GM12874 (cell line): Measurements from ENCODE around the gene TMEM253.

Experiments used
- CTCF ChIP-seq: IDR thresholded peaks from 2 replicates; pipeline ENCODE4 v1.5.1; 2011; ENCODE audit warnings: low read depth, mild to moderate bottlenecking, control low read depth, low read length, moderate library complexity; ENCODE audit not compliant: insufficient read depth

TMEM253 gene

GRCh38 chr14:21098076-21098891, 2.6 kb upstream of the TMEM253 start, which contains the start of gene ZNF219:
TSS of gene ZNF219 (minus strand) at chr14:21098655. CDS start at chr14:21093591, 5,064 bp downstream.
- no peak for TF ChIP-seq CTCF

GRCh38 chr14:21098892-21099595, 1.8 kb upstream of the TMEM253 start:
- TF ChIP-seq CTCF: no peak

GRCh38 chr14:21099596-21099985, 1.3 kb upstream of the TMEM253 start:
- no peak for TF ChIP-seq CTCF

GRCh38 chr14:21101802-21102413, 1.0 kb downstream of the TMEM253 start:
- no peak for TF ChIP-seq CTCF

GRCh38 chr14:21102521-21103410, 1.9 kb downstream of the TMEM253 start:
- no peak for TF ChIP-seq CTCF

GRCh38 chr14:21103411-21103709, 2.5 kb downstream of the TMEM253 start:
- TF ChIP-seq CTCF: no peak
